ENCODE data around the gene CYP26C1. TPM values are rescaled to one million over a fixed set of nuclear protein-coding genes. Genes with fewer than 3 reads are reported as not detected.

Gene CYP26C1
- total RNA-seq, 1 experiment from 2014 or later: 0.07 TPM

- Histone ChIP-seq H3K4me1 (ENCODE audit: control insufficient read depth in 1 of 2, insufficient read depth in 2 of 2, low read length in 2 of 2) (peaks cover 8 to 13% of the 10 kb centered on the region in 2 experiments; a peak in 2 of 4 replicates), H3K79me2 (ENCODE audit: insufficient read depth, low read length) (no peaks in the 10 kb centered on the region), H3K27me3 (ENCODE audit: insufficient read depth, low read length) (no peaks in the 10 kb centered on the region), H3K4me3 (replicated peaks in 1 of 2; ENCODE audit: low read depth in 1 of 2, low read length in 2 of 2) (no peak overlapping the region), H3K4me2 (ENCODE audit: low read length) (no peak overlapping the region), H3K9me3 (ENCODE audit: control insufficient read depth in 1 of 2, insufficient read depth in 1 of 2, low read depth in 1 of 2, low read length in 2 of 2) (no peaks in the 10 kb centered on the region), H2AFZ (ENCODE audit: low read depth, low read length, poor library complexity, severe bottlenecking) (no peak overlapping the region), H3K36me3 (ENCODE audit: control insufficient read depth in 1 of 2, insufficient read depth in 2 of 2, low read length in 2 of 2) (no peaks in the 10 kb centered on the region), H3K9ac (ENCODE audit: low read length) (no peak overlapping the region), H4K20me1 (ENCODE audit: insufficient read depth) (no peaks in the 10 kb centered on the region), H3K27ac (ENCODE audit: low read depth, low read length) (no peak overlapping the region), H3K9me2 (ENCODE audit: insufficient read depth) (no peaks in the 10 kb centered on the region)
- BruUV-seq (replicated peaks): no TSS peak
- no peak for DNase-seq (ENCODE audit: low read depth, low spot score)
- ATAC-seq: no peak
- no peak for TF ChIP-seq EZH2 (IDR thresholded peaks at IDR 0.05)
- no peak for TF ChIP-seq MAX (IDR thresholded peaks at IDR 0.05)
- TF ChIP-seq CTCF (IDR thresholded peaks at IDR 0.05 in 2 of 3, conservative IDR thresholded peaks at IDR 0.05 in 1 of 3; ENCODE audit: borderline replicate concordance in 1 of 3, insufficient read depth in 1 of 3, low read depth in 2 of 3, low read length in 2 of 3): no peak
- TF ChIP-seq POLR2A (IDR thresholded peaks at IDR 0.05; ENCODE audit: borderline replicate concordance, extremely low read depth, insufficient read depth, insufficient read length): no peak
- TF ChIP-seq TCF7L2 (IDR thresholded peaks at IDR 0.05; ENCODE audit: borderline replicate concordance, extremely low read depth, insufficient read depth, insufficient read length): no peak
- TF ChIP-seq FOSL1 (IDR thresholded peaks at IDR 0.05; ENCODE audit: low read depth): no peak
- no peak for TF ChIP-seq ELF1 (IDR thresholded peaks at IDR 0.05; ENCODE audit: borderline replicate concordance, low read depth)
- TF ChIP-seq ATF3 (IDR thresholded peaks at IDR 0.05): no peak
- TF ChIP-seq SP1 (IDR thresholded peaks at IDR 0.05; ENCODE audit: low read depth): no peak
- TF ChIP-seq EZH2phosphoT487 (IDR thresholded peaks at IDR 0.05; ENCODE audit: borderline replicate concordance): no peak
- no peak for TF ChIP-seq CBX3 (IDR thresholded peaks at IDR 0.05; ENCODE audit: low read depth)
- TF ChIP-seq RAD21 (IDR thresholded peaks at IDR 0.05; ENCODE audit: low read depth): no peak
- TF ChIP-seq EGR1 (IDR thresholded peaks at IDR 0.05; ENCODE audit: low read depth): no peak
- TF ChIP-seq ZFX (IDR thresholded peaks at IDR 0.05): no peak
- ChIA-PET RAD21 (ENCODE audit: low non-redundant PET in 1 of 2, low total read pairs in 2 of 2, uncharacterized antibody in 2 of 2, unreplicated experiment in 2 of 2) (no interaction called here), POLR2A (no interaction called here), CTCF (no interaction called here)
- intact Hi-C loops (cut with micrococcal nuclease): loop anchor here (10.0 kb wide), 1 partner anchor 187 kb away; no protein-coding TSS in a partner anchor
These were observed 11.7 kb downstream of the CYP26C1 start for GRCh38 chr10:93072225-93072712.

All from HCT116 (cell line).